Measurements from ENCODE around the gene PRKACA. TPM values are rescaled to one million over a fixed set of nuclear protein-coding genes. Genes with fewer than 3 reads are reported as not detected.

PRKACA gene
- total and polyA plus RNA-seq, 4 donors = 43.7 to 103 (median 67.9) TPM

DNA sequence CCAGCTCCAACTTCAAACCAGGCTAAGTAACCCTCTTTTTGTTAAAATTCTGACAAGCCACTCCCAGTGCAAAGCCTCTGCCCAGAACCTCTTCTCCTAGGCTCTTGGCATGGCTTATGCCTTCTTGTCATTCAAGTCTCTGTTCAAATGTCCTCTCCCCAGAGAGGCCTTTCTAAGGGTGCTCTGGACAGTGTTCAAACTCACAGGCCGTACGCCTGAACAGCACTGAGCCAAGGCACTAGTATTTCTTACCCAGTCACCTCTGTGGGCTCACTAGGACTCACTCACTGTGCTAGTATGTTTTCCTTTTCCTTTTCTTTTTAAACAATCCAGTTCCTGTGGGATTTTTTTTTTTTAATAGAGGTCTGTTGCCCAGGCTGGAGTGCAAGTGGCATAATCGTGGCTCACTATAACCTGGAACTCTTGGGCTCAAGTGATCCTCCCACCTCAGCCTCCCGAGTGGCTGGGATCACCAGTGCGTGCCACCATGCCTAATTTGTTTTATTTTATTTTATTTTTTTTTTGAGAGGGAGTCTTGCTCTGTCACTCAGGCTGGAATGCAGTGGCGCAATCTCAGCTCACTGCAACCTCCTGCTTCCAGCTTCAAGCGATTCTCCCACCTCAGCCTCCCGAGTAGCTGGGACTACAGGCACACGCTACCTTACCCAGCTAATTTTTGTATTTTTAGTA lies 21.2 kb upstream of the PRKACA start:
- WGBS, 2 donors = 45 to 51% methylated on average over 9 of the region's 9 CpGs
- no peak overlapping the region for H3K9ac ChIP-seq (ENCODE audit: insufficient read depth in 1 of 2, low read length in 2 of 2)
- TF ChIP-seq, protein P1, sequence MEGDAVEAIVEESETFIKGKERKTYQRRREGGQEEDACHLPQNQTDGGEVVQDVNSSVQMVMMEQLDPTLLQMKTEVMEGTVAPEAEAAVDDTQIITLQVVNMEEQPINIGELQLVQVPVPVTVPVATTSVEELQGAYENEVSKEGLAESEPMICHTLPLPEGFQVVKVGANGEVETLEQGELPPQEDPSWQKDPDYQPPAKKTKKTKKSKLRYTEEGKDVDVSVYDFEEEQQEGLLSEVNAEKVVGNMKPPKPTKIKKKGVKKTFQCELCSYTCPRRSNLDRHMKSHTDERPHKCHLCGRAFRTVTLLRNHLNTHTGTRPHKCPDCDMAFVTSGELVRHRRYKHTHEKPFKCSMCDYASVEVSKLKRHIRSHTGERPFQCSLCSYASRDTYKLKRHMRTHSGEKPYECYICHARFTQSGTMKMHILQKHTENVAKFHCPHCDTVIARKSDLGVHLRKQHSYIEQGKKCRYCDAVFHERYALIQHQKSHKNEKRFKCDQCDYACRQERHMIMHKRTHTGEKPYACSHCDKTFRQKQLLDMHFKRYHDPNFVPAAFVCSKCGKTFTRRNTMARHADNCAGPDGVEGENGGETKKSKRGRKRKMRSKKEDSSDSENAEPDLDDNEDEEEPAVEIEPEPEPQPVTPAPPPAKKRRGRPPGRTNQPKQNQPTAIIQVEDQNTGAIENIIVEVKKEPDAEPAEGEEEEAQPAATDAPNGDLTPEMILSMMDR (IDR thresholded peaks at IDR 0.05; ENCODE audit: control extremely low read depth, extremely low read depth) = no peak
- peak overlapping the region; percentile 70 to 75 for H3K27ac ChIP-seq (ENCODE audit: low read depth in 1 of 2, low read length in 1 of 2)
- no peaks in the 10 kb centered on the region for H3K36me3 ChIP-seq (ENCODE audit: control insufficient read depth in 4 of 4, insufficient read depth in 4 of 4, low read length in 4 of 4)
- H3K27me3 ChIP-seq (ENCODE audit: control insufficient read depth in 3 of 3, insufficient read depth in 3 of 3, low read length in 2 of 3) = no peaks in the 10 kb centered on the region
- peaks cover 0 to 22% (median 6%) of the 10 kb centered on the region in 5 donors for H3K4me1 ChIP-seq (ENCODE audit: control insufficient read depth in 5 of 5, insufficient read depth in 5 of 5, low read length in 5 of 5)
- DNase-seq (peak in 1 of 3 donors; percentile 34), ATAC-seq (ENCODE audit: insufficient read depth, low FRiP score) (no peak)
- H3K4me3 ChIP-seq = no peak overlapping the region
- no peaks in the 10 kb centered on the region for H3K9me3 ChIP-seq (ENCODE audit: control insufficient read depth in 4 of 4, insufficient read depth in 3 of 4, low read length in 3 of 4)

DNA sequence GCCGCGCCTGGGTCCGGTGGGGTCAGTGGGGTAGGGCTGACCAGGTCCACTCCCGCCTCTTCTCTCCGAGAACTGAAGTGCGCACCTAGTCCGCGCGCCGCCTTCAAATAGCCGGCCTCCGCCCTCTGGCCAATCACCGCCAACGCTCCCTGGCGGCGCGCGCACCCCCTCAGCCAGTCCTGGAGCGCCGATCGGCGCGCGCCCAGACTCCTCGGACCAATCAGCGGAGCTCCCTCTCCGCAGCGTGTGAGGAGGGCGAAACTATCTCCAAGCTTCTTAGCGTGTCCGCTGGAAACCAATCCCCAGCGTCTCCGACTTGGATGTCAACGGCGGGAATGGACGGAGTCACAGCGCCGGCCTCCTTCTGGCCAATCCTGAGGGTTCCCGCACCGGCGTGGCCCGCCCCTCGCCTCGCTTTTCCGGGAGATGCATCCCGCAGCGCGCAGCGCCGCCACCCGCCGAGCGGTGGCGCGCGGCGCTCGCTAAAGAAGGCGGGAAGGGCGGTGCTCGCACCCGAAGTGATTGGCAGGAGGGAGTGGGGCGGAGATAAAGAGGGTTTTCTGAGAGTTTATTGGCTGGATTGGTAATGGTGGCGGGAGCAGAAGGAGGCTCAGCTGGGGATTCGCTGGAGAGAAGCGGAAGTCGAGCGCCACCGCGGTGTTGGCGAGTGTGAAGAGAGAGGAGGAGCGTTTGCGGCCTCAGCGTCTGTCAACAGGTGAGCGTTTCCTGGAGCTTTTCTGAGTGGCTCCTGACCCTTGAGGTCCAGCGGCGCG lies 19.1 kb upstream of the PRKACA start, which contains the start of gene ASF1B:
Gene ASF1B (minus strand): TSS at position 81 of the 773 bp plus-strand sequence. CDS start 133 bp downstream, outside the sequence.
- Histone ChIP-seq H3K27me3 (ENCODE audit: control insufficient read depth in 3 of 3, insufficient read depth in 3 of 3, low read length in 2 of 3) (no peaks in the 10 kb centered on the region), H3K4me1 (ENCODE audit: control insufficient read depth in 5 of 5, insufficient read depth in 5 of 5, low read length in 5 of 5) (peaks cover 0 to 22% (median 6%) of the 10 kb centered on the region in 5 donors), H3K36me3 (ENCODE audit: control insufficient read depth in 4 of 4, insufficient read depth in 4 of 4, low read length in 4 of 4) (no peaks in the 10 kb centered on the region), H3K27ac (ENCODE audit: low read depth in 1 of 2, low read length in 1 of 2) (peak within 1 kb of the TSS; percentile 94 to 95), H3K4me3 (peak within 1 kb of the TSS; percentile 70), H3K9ac (ENCODE audit: insufficient read depth in 1 of 2, low read length in 2 of 2) (peak within 1 kb of the TSS; percentile 63), H3K9me3 (ENCODE audit: control insufficient read depth in 4 of 4, insufficient read depth in 3 of 4, low read length in 3 of 4) (no peaks in the 10 kb centered on the region)
- TF ChIP-seq, protein P1 (IDR thresholded peaks at IDR 0.05; ENCODE audit: control extremely low read depth, extremely low read depth) = peak; percentile 65
- 0% methylated on average over 78 of the region's 78 CpGs for WGBS, 2 donors
- ATAC-seq (ENCODE audit: insufficient read depth, low FRiP score) (peak; percentile 94), DNase-seq (peak; percentile 100)

DNA sequence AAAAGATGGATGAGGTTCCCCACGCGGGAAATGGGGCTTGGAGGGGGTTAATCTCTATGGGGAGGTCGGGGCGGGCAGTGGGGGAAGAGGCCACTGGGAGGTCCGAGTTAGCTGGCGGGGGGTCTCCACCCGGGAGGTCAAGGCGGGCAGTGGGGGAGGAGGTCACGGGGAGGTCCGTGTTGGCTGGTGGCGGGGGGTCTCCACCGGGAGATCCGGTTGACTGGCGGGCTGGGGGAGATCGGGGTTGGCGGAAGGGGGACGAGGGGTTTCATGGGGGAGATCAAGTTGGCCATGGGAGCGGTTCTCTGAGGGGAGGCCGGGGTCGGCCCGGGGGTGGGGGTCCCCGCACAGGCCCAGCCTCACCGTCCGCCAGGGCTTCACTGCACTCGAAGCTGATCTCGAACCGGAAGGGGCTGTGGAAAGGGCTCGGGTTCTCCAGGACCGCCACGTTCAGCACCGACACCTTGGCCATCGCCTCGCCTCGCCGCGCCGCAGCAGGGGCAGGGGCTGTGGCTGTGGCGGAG lies 18.5 kb upstream of the PRKACA start:
- peaks cover 0 to 22% (median 6%) of the 10 kb centered on the region in 5 donors for H3K4me1 ChIP-seq (ENCODE audit: control insufficient read depth in 5 of 5, insufficient read depth in 5 of 5, low read length in 5 of 5)
- H3K9ac ChIP-seq (ENCODE audit: insufficient read depth in 1 of 2, low read length in 2 of 2) = no peak overlapping the region
- no peaks in the 10 kb centered on the region for H3K9me3 ChIP-seq (ENCODE audit: control insufficient read depth in 4 of 4, insufficient read depth in 3 of 4, low read length in 3 of 4)
- DNase-seq (no peak), ATAC-seq (ENCODE audit: insufficient read depth, low FRiP score) (no peak)
- 0% methylated on average over 36 to 38 of the region's 38 CpGs for WGBS, 2 donors
- H3K27ac ChIP-seq (ENCODE audit: low read depth in 1 of 2, low read length in 1 of 2) = peak overlapping the region in 1 of 2 donors; percentile 90
- H3K27me3 ChIP-seq (ENCODE audit: control insufficient read depth in 3 of 3, insufficient read depth in 3 of 3, low read length in 2 of 3) = no peaks in the 10 kb centered on the region
- no peaks in the 10 kb centered on the region for H3K36me3 ChIP-seq (ENCODE audit: control insufficient read depth in 4 of 4, insufficient read depth in 4 of 4, low read length in 4 of 4)
- peak overlapping the region; percentile 70 for H3K4me3 ChIP-seq
- TF ChIP-seq, protein P1 (IDR thresholded peaks at IDR 0.05; ENCODE audit: control extremely low read depth, extremely low read depth) = no peak
